GM12872 (cell line): ENCODE measurements around the gene VTI1A.

ENCODE experiments used
- TF ChIP-seq, protein P1 (sequence below): IDR thresholded peaks from 3 replicates; pipeline ENCODE4 v1.5.1; 2011; ENCODE audit warnings: low read depth, mild to moderate bottlenecking, low read length, moderate library complexity; ENCODE audit not compliant: insufficient read depth

VTI1A gene

DNA sequence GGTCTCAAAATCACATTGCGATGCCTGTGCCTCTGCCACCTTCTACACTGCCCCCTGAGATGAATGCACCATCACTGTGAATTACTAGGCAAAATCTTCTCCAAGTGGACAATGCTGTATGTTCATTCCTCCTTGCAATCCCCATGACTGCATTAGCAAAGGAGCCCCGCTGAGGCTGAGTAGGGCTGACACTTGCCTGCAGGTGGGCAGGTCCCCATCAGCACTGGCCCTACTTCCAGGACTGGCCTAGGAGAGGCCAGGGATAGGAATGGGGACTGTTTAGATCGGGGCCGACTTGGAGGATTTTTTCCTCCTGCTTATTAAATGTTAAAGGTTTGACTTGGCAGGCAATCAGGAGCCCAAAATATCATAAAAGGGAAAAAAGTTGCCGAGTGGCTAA, 376.0 kb downstream of the VTI1A start:
- TF ChIP-seq, protein P1, sequence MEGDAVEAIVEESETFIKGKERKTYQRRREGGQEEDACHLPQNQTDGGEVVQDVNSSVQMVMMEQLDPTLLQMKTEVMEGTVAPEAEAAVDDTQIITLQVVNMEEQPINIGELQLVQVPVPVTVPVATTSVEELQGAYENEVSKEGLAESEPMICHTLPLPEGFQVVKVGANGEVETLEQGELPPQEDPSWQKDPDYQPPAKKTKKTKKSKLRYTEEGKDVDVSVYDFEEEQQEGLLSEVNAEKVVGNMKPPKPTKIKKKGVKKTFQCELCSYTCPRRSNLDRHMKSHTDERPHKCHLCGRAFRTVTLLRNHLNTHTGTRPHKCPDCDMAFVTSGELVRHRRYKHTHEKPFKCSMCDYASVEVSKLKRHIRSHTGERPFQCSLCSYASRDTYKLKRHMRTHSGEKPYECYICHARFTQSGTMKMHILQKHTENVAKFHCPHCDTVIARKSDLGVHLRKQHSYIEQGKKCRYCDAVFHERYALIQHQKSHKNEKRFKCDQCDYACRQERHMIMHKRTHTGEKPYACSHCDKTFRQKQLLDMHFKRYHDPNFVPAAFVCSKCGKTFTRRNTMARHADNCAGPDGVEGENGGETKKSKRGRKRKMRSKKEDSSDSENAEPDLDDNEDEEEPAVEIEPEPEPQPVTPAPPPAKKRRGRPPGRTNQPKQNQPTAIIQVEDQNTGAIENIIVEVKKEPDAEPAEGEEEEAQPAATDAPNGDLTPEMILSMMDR = no peak

DNA sequence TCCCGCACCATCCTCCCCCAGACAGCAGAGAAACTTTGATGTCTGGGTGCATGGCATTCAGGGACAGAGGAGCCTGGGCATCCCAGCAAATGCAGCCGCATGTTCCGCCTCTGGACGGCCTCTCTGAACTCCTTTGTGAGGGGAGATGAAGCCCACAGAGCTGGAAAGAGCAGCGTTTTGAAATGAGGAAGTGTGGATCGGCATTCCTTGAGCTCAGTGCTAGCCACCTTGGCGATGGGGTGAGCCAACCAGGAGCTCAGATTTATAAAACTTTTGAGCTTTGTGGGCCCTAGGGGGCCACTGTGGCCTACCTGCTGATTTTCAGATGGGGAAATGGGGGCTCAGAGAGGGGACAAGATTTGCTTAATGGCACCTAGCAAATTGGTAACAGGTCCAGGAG, 376.6 kb downstream of the VTI1A start:
- TF ChIP-seq, protein P1 = no peak

- TF ChIP-seq, protein P1 = no peak
These were observed 379.1 kb downstream of the VTI1A start for GRCh38 chr10:112826018-112826697.

- TF ChIP-seq, protein P1 = no peak
These were observed 380.1 kb downstream of the VTI1A start for GRCh38 chr10:112827086-112827485.

DNA sequence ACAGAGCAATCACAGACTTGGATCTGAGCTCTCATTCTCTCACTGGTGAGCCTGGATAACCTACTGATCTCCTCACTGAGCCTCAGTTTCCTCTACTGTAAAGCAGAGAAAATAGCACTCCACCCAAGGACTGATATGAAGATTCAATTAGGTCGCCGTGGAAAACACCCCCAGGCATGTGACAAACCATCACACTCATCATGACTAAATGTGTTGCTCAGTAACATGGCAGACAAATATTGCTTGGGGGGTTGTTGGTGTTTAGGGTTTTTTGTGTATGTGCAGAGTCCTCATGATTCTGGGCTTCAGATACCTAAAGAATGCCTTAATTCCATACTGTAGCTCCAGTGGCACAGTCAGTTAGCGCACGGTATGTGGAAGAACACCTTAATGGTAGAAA, 380.9 kb downstream of the VTI1A start:
- TF ChIP-seq, protein P1 = no peak

DNA sequence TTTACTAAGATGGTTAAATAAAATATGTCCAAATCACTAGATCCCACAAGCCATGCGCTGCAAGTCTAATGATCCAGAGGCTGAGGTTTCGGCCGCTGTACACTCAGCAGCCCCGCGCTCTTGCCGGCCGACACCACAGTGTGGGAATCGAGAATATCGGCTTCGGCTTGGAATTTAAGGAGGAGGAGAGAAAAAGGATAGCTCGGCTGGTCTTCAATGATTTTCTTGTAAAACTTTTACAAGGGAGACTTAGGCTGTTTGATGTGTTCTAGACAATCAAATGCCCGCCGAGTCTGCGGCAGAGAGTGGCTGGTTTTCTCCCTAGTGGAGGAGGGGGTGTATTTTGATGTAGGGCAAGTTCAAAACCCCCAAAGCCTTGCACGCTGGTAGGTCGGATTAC, 384.8 kb downstream of the VTI1A start:
- TF ChIP-seq, protein P1 = no peak

GRCh38 chr10:112832361-112832878, 385.4 kb downstream of the VTI1A start:
- TF ChIP-seq, protein P1 = no peak
